Measurements from ENCODE around the gene RNU6-7. TPM values are rescaled to one million over a fixed set of nuclear protein-coding genes. Genes with fewer than 3 reads are reported as not detected.

RNU6-7 gene
- total RNA-seq, 1 donor from 2014 or later: not detected

GRCh38 chr14:32250681-32251080 lies 48.8 kb downstream of the RNU6-7 start:
- DNase-seq (no peak), ATAC-seq (ENCODE audit: low read depth) (no peak)
- Mint-ChIP-seq H3K4me1 (no peaks in the 10 kb centered on the region), H3K4me3 (no peak overlapping the region), H3K9me3 (no peaks in the 10 kb centered on the region), H3K27me3 (no peaks in the 10 kb centered on the region), H3K27ac (no peak overlapping the region), H3K36me3 (ENCODE audit: low read depth) (no peaks in the 10 kb centered on the region)
- CTCF ChIA-PET: interaction anchor here (0.8 to 5.8 kb wide), 7 partner anchors 44 to 739 kb away, joined by 3 to 142 read pairs (median 15); partner anchors contain the start of gene RNU6-8
- TF ChIP-seq CTCF (IDR thresholded peaks at IDR 0.05): no peak
- POLR2A ChIA-PET: interaction anchor here (1.4 kb wide), 1 partner anchor 47 kb away, joined by 3 read pairs; no protein-coding TSS in a partner anchor
- intact Hi-C loops (cut with micrococcal nuclease): loop anchor here (5.0 kb wide), 2 partner anchors 88 to 793 kb away; partner anchors contain the start of gene DTD2

- no peak for DNase-seq
- no peak overlapping the region for H3K4me3 Mint-ChIP-seq
- no peak overlapping the region for H3K27ac Mint-ChIP-seq
- H3K27me3 Mint-ChIP-seq: no peaks in the 10 kb centered on the region
- no peaks in the 10 kb centered on the region for H3K36me3 Mint-ChIP-seq (ENCODE audit: low read depth)
- POLR2A ChIA-PET: interaction anchor here (1.3 to 1.4 kb wide), 2 partner anchors 48 to 794 kb away, joined by 3 read pairs; partner anchors contain the start of gene DTD2
- H3K4me1 Mint-ChIP-seq: no peaks in the 10 kb centered on the region
- no peak for TF ChIP-seq CTCF (IDR thresholded peaks at IDR 0.05)
- intact Hi-C loops (cut with micrococcal nuclease): loop anchor here (5.0 kb wide), 2 partner anchors 89 to 794 kb away; partner anchors contain the start of gene DTD2
- CTCF ChIA-PET: interaction anchor here (1.3 to 5.8 kb wide), 7 partner anchors 12 to 740 kb away, joined by 3 to 142 read pairs (median 15); partner anchors contain the start of gene RNU6-8
- H3K9me3 Mint-ChIP-seq: no peaks in the 10 kb centered on the region
- no peak for ATAC-seq (ENCODE audit: low read depth)
Measured at GRCh38 chr14:32251530-32251929, 49.7 kb downstream of the RNU6-7 start.

Other genes starting within 250 kb of the RNU6-7 start
- gene ARHGAP5, start 124.7 kb upstream of the RNU6-7 start, total RNA-seq: 51.6 and 54.4 TPM in 2 replicates
- gene RNU6-8, start 1.2 kb downstream of the RNU6-7 start, total RNA-seq: not detected in 2 replicates
- 0.53 and 1.2 TPM in 2 replicates for gene AKAP6, start 127.3 kb downstream of the RNU6-7 start, total RNA-seq